Esophagus squamous epithelium (tissue), 4 donors: ENCODE measurements around the gene HTRA2.

Experiments used
- CTCF ChIP-seq, 6 experiments: fragments of 450-650 bp in 4 of 6; fragments of 200-600 bp in 2 of 6; sonication (generic) in 2 of 6; IDR thresholded peaks; one replicate each; pipeline ENCODE4 v1.5.1; 2016 to 2019; ENCODE audit warnings: antibody characterized with exemption in 6 of 6, mild to moderate bottlenecking in 4 of 6, moderate library complexity in 4 of 6
- POLR2A ChIP-seq, 4 donors: fragments of 450-650 bp; IDR thresholded peaks; one replicate each; pipeline ENCODE4 v1.6.1; 2017; ENCODE audit warnings: antibody characterized with exemption in 4 of 4, mild to moderate bottlenecking in 4 of 4, moderate library complexity in 3 of 4

GRCh38 chr2:74500578-74500946 is 29.2 kb upstream of the HTRA2 start:
- TF ChIP-seq CTCF (IDR thresholded peaks at IDR 0.05) (no peak), POLR2A (IDR thresholded peaks at IDR 0.05) (no peak)
